ENCODE data around the gene CNPY1.

Gene CNPY1

DNA sequence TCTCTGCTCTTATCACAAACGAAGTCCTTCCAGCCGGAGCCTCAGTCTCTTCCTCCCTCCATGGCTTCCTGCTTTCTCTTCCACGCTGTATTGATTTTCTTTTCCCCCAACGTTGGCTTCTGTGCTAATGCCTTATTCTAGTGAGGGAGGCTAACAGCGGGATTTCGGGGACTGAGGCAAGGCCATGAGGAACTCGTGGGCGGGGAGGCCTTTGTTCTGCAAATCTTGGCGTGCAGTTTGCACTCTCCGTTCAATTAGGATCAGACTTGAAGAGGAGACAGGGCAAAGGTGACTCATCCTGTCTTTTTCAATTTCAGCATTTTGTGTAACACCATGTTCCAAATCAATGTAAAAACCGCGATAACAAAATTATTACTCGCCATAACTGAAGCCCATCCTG, 63.1 kb downstream of the CNPY1 start:
- TF ChIP-seq, protein P1, sequence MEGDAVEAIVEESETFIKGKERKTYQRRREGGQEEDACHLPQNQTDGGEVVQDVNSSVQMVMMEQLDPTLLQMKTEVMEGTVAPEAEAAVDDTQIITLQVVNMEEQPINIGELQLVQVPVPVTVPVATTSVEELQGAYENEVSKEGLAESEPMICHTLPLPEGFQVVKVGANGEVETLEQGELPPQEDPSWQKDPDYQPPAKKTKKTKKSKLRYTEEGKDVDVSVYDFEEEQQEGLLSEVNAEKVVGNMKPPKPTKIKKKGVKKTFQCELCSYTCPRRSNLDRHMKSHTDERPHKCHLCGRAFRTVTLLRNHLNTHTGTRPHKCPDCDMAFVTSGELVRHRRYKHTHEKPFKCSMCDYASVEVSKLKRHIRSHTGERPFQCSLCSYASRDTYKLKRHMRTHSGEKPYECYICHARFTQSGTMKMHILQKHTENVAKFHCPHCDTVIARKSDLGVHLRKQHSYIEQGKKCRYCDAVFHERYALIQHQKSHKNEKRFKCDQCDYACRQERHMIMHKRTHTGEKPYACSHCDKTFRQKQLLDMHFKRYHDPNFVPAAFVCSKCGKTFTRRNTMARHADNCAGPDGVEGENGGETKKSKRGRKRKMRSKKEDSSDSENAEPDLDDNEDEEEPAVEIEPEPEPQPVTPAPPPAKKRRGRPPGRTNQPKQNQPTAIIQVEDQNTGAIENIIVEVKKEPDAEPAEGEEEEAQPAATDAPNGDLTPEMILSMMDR (IDR thresholded peaks at IDR 0.05; ENCODE audit: low read depth, low read length): no peak
- H3K4me3 ChIP-seq (ENCODE audit: low read depth, low read length): no peak overlapping the region
- in situ Hi-C loops (cut with HindIII; ENCODE audit: low sequenced_read_pairs): no loop called here
- no peak for DNase-seq (ENCODE audit: low read depth, low spot score)

DNA sequence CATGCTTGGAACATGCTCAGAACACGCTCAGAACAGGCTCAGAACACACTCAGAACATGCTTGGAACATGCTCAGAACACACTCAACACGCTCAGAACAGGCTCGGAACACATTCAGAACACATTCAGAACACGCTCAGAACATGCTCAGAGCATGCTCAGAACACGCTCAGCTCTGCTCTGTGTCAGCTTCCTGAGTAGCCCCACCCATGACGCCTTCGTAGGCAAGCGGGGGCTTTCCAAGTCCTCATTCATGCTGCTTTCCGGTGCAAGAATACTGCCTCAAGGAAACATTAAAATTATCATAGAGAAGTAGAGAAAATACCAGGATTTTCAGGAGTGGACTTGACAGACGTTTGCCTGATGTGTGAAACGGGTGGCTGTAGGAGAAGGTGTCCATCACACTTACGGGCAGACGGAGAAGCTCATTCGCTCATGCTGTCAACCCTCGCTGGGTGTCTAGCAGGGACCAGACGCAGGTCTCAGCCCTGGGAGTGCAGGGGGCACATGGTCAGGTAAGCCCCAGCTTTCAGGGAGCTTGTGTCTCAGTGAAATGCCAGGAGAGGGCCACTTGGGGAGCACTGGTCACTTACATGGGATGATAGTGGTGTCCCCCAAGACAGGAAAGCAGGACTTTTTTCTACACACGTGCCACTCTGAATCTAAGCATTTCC, 63.7 kb downstream of the CNPY1 start:
- H3K4me3 ChIP-seq (ENCODE audit: low read depth, low read length): no peak overlapping the region
- no peak for DNase-seq (ENCODE audit: low read depth, low spot score)
- in situ Hi-C loops (cut with HindIII; ENCODE audit: low sequenced_read_pairs): no loop called here
- TF ChIP-seq, protein P1 (IDR thresholded peaks at IDR 0.05; ENCODE audit: low read depth, low read length): no peak

DNA sequence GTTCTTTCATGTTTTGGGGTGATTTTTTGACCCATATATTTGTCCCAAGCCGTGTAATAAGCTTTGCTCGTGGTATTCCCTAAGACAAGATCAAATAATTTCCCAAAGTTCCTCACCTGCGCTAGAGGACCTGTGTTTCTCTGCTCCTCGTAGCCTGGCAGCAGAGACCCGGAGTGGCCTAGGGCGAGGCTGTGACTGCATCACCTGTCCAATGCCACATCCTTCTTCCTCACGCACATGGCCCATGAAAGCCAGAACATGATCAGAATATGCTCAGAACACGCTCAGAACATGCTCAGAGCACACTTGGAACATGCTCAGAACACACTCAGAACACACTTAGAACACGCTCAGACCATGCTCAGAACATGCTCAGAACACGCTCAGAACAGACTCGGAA, 64.6 kb downstream of the CNPY1 start:
- DNase-seq (ENCODE audit: low read depth, low spot score): no peak

DNA sequence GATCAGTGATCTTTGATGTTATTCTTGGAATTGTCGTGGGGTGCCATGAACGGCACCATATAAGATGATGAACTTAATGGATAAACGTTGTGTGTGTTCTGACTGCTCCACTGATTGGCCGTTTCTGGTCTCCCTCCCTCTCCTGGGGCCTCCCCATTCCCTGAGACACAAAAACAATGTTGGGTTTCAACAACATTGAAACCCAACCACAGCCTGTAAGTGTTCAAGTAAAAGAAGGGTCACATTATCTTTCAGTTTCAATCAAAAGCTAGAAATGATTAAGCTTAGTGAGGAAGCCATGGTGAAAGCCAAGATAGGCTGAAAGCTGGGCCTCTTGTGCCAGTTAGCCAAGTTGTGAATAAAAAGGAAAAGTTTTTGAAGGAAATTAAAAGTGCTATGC, 68.9 kb downstream of the CNPY1 start:
- no peak for DNase-seq (ENCODE audit: low read depth, low spot score)
- TF ChIP-seq, protein P1 (IDR thresholded peaks at IDR 0.05; ENCODE audit: low read depth, low read length): no peak
- H3K4me3 ChIP-seq (ENCODE audit: low read depth, low read length): no peak overlapping the region
- in situ Hi-C loops (cut with HindIII; ENCODE audit: low sequenced_read_pairs): no loop called here

More for the DNA sequence above, 64.6 kb downstream of the CNPY1 start:
- H3K4me3 ChIP-seq (ENCODE audit: low read depth, low read length): no peak overlapping the region
- in situ Hi-C loops (cut with HindIII; ENCODE audit: low sequenced_read_pairs): no loop called here
- TF ChIP-seq, protein P1 (IDR thresholded peaks at IDR 0.05; ENCODE audit: low read depth, low read length): no peak

DNA sequence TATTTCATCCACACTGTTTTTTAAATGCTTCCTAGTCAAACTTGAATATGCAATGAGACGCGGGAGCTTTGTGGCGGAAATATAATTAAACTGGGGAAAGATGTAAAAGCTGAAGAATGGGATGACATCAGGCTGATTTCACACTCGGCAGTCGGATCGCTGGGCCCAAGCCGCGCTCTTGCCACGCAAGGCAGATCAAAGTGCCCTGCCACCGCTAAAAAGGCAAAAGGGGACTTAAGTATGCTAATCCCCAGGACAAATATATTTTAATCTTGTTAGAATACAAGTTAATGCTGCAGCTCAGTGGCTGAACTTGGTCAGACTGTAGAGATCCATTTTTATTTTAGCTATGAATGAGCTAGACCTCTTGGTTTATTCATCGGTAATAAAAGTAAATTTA, 74.6 kb downstream of the CNPY1 start:
- TF ChIP-seq, protein P1 (IDR thresholded peaks at IDR 0.05; ENCODE audit: low read depth, low read length): no peak
- in situ Hi-C loops (cut with HindIII; ENCODE audit: low sequenced_read_pairs): no loop called here

DNA sequence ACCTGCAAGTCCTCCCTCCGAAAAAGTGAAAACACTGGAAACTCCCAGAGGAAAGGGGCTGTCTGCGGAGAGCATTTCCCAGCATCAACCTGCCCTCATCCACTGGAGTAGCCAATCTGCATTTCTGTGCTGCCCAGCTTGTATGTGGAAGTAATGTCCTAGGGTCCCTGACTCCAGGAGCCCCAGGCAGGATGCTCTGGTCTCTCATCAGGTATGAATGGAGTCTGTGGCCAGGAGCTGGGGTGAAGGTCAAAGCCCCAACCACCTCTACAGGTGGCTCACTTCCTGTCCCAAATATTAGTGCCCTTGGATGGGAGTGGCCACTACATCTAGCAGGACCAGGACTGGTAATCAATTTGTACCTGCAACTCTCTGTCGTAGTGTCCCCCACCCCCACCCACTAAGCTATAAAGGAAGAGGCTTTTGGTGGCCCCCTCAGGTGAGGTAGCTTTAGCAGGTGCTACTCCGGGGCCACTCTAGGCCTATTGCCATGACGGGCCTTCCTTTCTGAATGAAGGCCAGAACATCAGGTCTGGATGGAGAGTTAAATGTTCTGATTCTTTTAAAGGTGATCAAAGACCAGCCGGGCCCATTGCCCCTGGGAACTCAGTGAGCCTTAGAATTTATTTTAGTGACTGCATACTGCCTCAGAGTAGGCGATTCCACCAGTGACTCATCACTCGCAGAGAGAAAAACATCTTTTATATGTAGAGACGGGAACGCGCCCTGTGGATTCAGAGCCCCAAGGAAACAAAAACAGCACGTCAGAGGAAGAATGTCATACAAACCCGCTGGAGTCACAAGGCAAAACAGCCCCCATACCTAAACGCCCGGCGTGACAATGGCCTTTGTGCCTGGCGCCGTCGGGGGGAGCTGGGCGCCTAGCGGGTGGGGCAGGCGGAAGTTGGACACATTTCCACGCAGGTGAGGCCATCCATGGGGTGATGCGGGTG, 75.4 kb downstream of the CNPY1 start:
- TF ChIP-seq, protein P1 (IDR thresholded peaks at IDR 0.05; ENCODE audit: low read depth, low read length): no peak
- in situ Hi-C loops (cut with HindIII; ENCODE audit: low sequenced_read_pairs): no loop called here
- no peak overlapping the region for H3K4me3 ChIP-seq (ENCODE audit: low read depth, low read length)
- no peak for DNase-seq (ENCODE audit: low read depth, low spot score)

More for the DNA sequence above, 74.6 kb downstream of the CNPY1 start:
- no peak for DNase-seq (ENCODE audit: low read depth, low spot score)
- no peak overlapping the region for H3K4me3 ChIP-seq (ENCODE audit: low read depth, low read length)
